A673 (cell line): ENCODE data around the gene DAB1.

Experiments
- CTCF ChIP-seq: fragments of 300-800, 200-600 bp; sonication (generic); conservative IDR thresholded peaks from 2 replicates; pipeline ENCODE4 v1.5.1; 2017; ENCODE audit warnings: low read depth, mild to moderate bottlenecking, antibody characterized with exemption, low read length, moderate library complexity, mixed read lengths
- EZH2 ChIP-seq: fragments of 200-600 bp; sonication (generic); IDR thresholded peaks from 2 replicates; pipeline ENCODE4 v1.6.1; 2017; ENCODE audit warnings: borderline replicate concordance, low read depth, mild to moderate bottlenecking, mixed read lengths, antibody characterized with exemption, low read length; ENCODE audit not compliant: poor library complexity, severe bottlenecking

GRCh38 chr1:57340334-57341070, 83.4 kb downstream of the DAB1 start:
- TF ChIP-seq EZH2 (no peak), CTCF (no peak)
